Chondrocyte (in vitro differentiated cells): ENCODE data around the gene PACS2. TPM values are rescaled to one million over a fixed set of nuclear protein-coding genes. Genes with fewer than 3 reads are reported as not detected.

Experiments used
- DNase-seq: peaks from one replicate; pipeline ENCODE4 v3.0.0; 2021; ENCODE audit warnings: mixed read lengths, low spot score
- H3K27ac Mint-ChIP-seq: one replicate; pipeline ENCODE4 v1.8.0; 2021; ENCODE audit warnings: mild to moderate bottlenecking, moderate library complexity, mixed read lengths; ENCODE audit not compliant: unreplicated experiment
- H3K27me3 Mint-ChIP-seq: 2 replicates; pipeline ENCODE4 v1.8.0; 2021; ENCODE audit warnings: low read depth, mixed read lengths
- H3K36me3 Mint-ChIP-seq: 2 replicates; pipeline ENCODE4 v1.8.0; 2021; ENCODE audit warnings: low read depth, mixed read lengths
- H3K4me1 Mint-ChIP-seq: 2 replicates; pipeline ENCODE4 v1.8.0; 2021; ENCODE audit warnings: low read depth, mild to moderate bottlenecking, mixed read lengths
- H3K4me3 Mint-ChIP-seq: one replicate; pipeline ENCODE4 v1.8.0; 2021; ENCODE audit warnings: mild to moderate bottlenecking, moderate library complexity, mixed read lengths; ENCODE audit not compliant: unreplicated experiment
- H3K9me3 Mint-ChIP-seq: 2 replicates; pipeline ENCODE4 v1.8.0; 2021; ENCODE audit warnings: low read depth, mixed read lengths
- CTCF ChIP-seq: fragments of 200-600 bp; sonication (generic); IDR thresholded peaks from 2 replicates; pipeline ENCODE4 v1.5.0; 2021; ENCODE audit warnings: antibody characterized with exemption, mild to moderate bottlenecking, moderate library complexity
- total RNA-seq: library from RNA; stranded (reverse); gene quantifications from 3 replicates; pipeline ENCODE4 v1.2.1, GENCODE V29; 2021

The PACS2 gene
- total RNA-seq, 1 donor from 2014 or later, result 82.6 TPM

- no peak overlapping the region for H3K27ac Mint-ChIP-seq
- H3K27me3 Mint-ChIP-seq, result no peaks in the 10 kb centered on the region
- H3K9me3 Mint-ChIP-seq, result no peaks in the 10 kb centered on the region
- no peaks in the 10 kb centered on the region for H3K36me3 Mint-ChIP-seq
- no peak overlapping the region for H3K4me3 Mint-ChIP-seq
- TF ChIP-seq CTCF, result no peak
- peaks cover 2% of the 10 kb centered on the region for H3K4me1 Mint-ChIP-seq
- no peak for DNase-seq
These were observed 9.2 kb upstream of the PACS2 start for GRCh38 chr14:105305345-105305744.

GRCh38 chr14:105305791-105306190 is 8.8 kb upstream of the PACS2 start:
- Mint-ChIP-seq H3K4me1 (peaks cover 2% of the 10 kb centered on the region), H3K27me3 (no peaks in the 10 kb centered on the region), H3K9me3 (no peaks in the 10 kb centered on the region), H3K36me3 (no peaks in the 10 kb centered on the region), H3K4me3 (no peak overlapping the region), H3K27ac (no peak overlapping the region)
- no peak for TF ChIP-seq CTCF
- no peak for DNase-seq

GRCh38 chr14:105307052-105307727 is 7.4 kb upstream of the PACS2 start:
- Mint-ChIP-seq H3K9me3 (no peaks in the 10 kb centered on the region), H3K27me3 (no peaks in the 10 kb centered on the region), H3K27ac (no peak overlapping the region), H3K36me3 (no peaks in the 10 kb centered on the region), H3K4me3 (no peak overlapping the region), H3K4me1 (no peaks in the 10 kb centered on the region)
- DNase-seq, result no peak
- TF ChIP-seq CTCF, result no peak

- no peak overlapping the region for H3K4me3 Mint-ChIP-seq
- no peaks in the 10 kb centered on the region for H3K27me3 Mint-ChIP-seq
- H3K36me3 Mint-ChIP-seq, result no peaks in the 10 kb centered on the region
- H3K9me3 Mint-ChIP-seq, result no peaks in the 10 kb centered on the region
- TF ChIP-seq CTCF, result no peak
- no peak for DNase-seq
- H3K27ac Mint-ChIP-seq, result no peak overlapping the region
- peaks cover 5% of the 10 kb centered on the region for H3K4me1 Mint-ChIP-seq
These were observed 5.2 kb upstream of the PACS2 start for GRCh38 chr14:105309371-105309770.

- DNase-seq, result no peak
These were observed 2.7 kb upstream of the PACS2 start for GRCh38 chr14:105311838-105312237.

More at GRCh38 chr14:105311838-105312237, 2.7 kb upstream of the PACS2 start:
- Mint-ChIP-seq H3K27me3 (no peaks in the 10 kb centered on the region), H3K27ac (no peak overlapping the region), H3K36me3 (no peaks in the 10 kb centered on the region), H3K9me3 (no peaks in the 10 kb centered on the region), H3K4me1 (peaks cover 20% of the 10 kb centered on the region), H3K4me3 (no peak overlapping the region)
- no peak for TF ChIP-seq CTCF
